B cell (primary cell): ENCODE results near the gene ITIH3.

Source experiments
- CTCF ChIP-seq: fragments of 200-600 bp; IDR thresholded peaks from one replicate; pipeline ENCODE4 v1.8.0; 2022; ENCODE audit warnings: antibody characterized with exemption, mild to moderate bottlenecking
- EZH2 ChIP-seq: IDR thresholded peaks from 2 replicates; pipeline ENCODE4 v1.6.1; 2012; ENCODE audit warnings: borderline replicate concordance, low read depth, mild to moderate bottlenecking, moderate library complexity, low read length; ENCODE audit not compliant: insufficient read depth, poor library complexity, severe bottlenecking

GRCh38 chr3:52788890-52789745 is 5.5 kb upstream of the ITIH3 start:
- TF ChIP-seq CTCF (no peak), EZH2 (no peak)
